Measurements from ENCODE around the gene AHSP.
"Not testable (repeated sequence)": the region's sequence is repeated elsewhere in the genome, so short reads cannot be mapped to it uniquely, and the experiment has no call there.

Gene AHSP

GRCh38 chr16:31527734-31528274, at the start of gene AHSP:
TSS of gene AHSP (plus strand) at chr16:31527900. CDS start at chr16:31528140, 240 bp downstream.
- POLR2A ChIA-PET: no interaction called here
- CTCF ChIA-PET: no interaction called here
- H3K4me3 ChIP-seq (ENCODE audit: low read depth, low read length): peak within 1 kb of the TSS; percentile 50
- TF ChIP-seq CTCF (IDR thresholded peaks at IDR 0.05; ENCODE audit: insufficient read depth, low read length, missing control alignments): no peak
- DNase-seq (ENCODE audit: low read depth, low spot score): no peak

- ChIA-PET CTCF (interaction anchor here (1.2 to 2.0 kb wide), 2 partner anchors 18 to 389 kb away, joined by 3 to 12 read pairs; no protein-coding TSS in a partner anchor), POLR2A (no interaction called here)
- TF ChIP-seq CTCF (IDR thresholded peaks at IDR 0.05; ENCODE audit: insufficient read depth, low read length, missing control alignments): no peak
- H3K4me3 ChIP-seq (ENCODE audit: low read depth, low read length): no peak overlapping the region
- DNase-seq (ENCODE audit: low read depth, low spot score): no peak
These were observed 48.7 kb upstream of the AHSP start for GRCh38 chr16:31478956-31479355.

- CTCF ChIA-PET: no interaction called here
- DNase-seq (ENCODE audit: low read depth, low spot score): no peak
- POLR2A ChIA-PET: interaction anchor here (0.6 kb wide), 1 partner anchor 35 kb away, joined by 3 read pairs; no protein-coding TSS in a partner anchor
- H3K4me3 ChIP-seq (ENCODE audit: low read depth, low read length): no peak overlapping the region
- no peak for TF ChIP-seq CTCF (IDR thresholded peaks at IDR 0.05; ENCODE audit: insufficient read depth, low read length, missing control alignments)
These were observed 47.9 kb upstream of the AHSP start for GRCh38 chr16:31479751-31480150.

GRCh38 chr16:31480851-31481536, 46.7 kb upstream of the AHSP start:
- POLR2A ChIA-PET: interaction anchor here (1.0 to 2.4 kb wide), 4 partner anchors 9 to 232 kb away, joined by 3 to 10 read pairs (median 4); partner anchors contain the start of gene ARMC5
- no peak for DNase-seq (ENCODE audit: low read depth, low spot score)
- H3K4me3 ChIP-seq (ENCODE audit: low read depth, low read length): no peak overlapping the region
- CTCF ChIA-PET: interaction anchor here (1.1 to 1.2 kb wide), 2 partner anchors 20 to 22 kb away, joined by 4 to 6 read pairs; partner anchors contain the start of gene ARMC5
- TF ChIP-seq CTCF (IDR thresholded peaks at IDR 0.05; ENCODE audit: insufficient read depth, low read length, missing control alignments): no peak

GRCh38 chr16:31483081-31483480, 44.6 kb upstream of the AHSP start, which contains the start of gene SLC5A2:
TSS of gene SLC5A2 (plus strand) at chr16:31483123. CDS start at chr16:31483137, 14 bp downstream.
- H3K4me3 ChIP-seq (ENCODE audit: low read depth, low read length): no peak within 1 kb of the TSS
- ChIA-PET CTCF (no interaction called here), POLR2A (interaction anchor here (2.4 kb wide), 1 partner anchor 23 kb away, joined by 10 read pairs; the partner anchor contains the start of gene ARMC5)
- no peak for TF ChIP-seq CTCF (IDR thresholded peaks at IDR 0.05; ENCODE audit: insufficient read depth, low read length, missing control alignments)
- DNase-seq (ENCODE audit: low read depth, low spot score): no peak

- CTCF ChIA-PET; DNase-seq (ENCODE audit: low read depth, low spot score); H3K4me3 ChIP-seq (ENCODE audit: low read depth, low read length); POLR2A ChIA-PET: not testable (repeated sequence)
These were observed 43.7 kb upstream of the AHSP start for GRCh38 chr16:31484048-31484447.
